Heart left ventricle (tissue), 13 donors: ENCODE measurements around the gene MAPK10.

ENCODE experiments used
- POLR2A ChIP-seq, 2 donors: fragments of 450-650 bp; IDR thresholded peaks; one replicate each; pipeline ENCODE4 v1.6.1; 2017; ENCODE audit warnings: antibody characterized with exemption in 2 of 2, mild to moderate bottlenecking in 2 of 2, moderate library complexity in 2 of 2
- TF ChIP-seq, protein P1 (sequence below), 12 donors: fragments of 200-600 bp; sonication (generic) in 4 of 12; IDR thresholded peaks; one replicate each; pipeline versions ENCODE4 v1.5.0 to v1.8.0; 2018 to 2022; ENCODE audit warnings: antibody characterized with exemption in 12 of 12, mild to moderate bottlenecking in 5 of 12
- donor health status: ischemic (EF 13 %, LVEDD 7.1; RV severe dilation, severe dysfunction).
- donor health status: DM: no; HTN: yes; CAD: no.
- donor health status: DM: no; HTN: no; CAD: no.
- donor health status: ischemic (EF 25% LVEDD 6.9; RV normal size, moderate dysfunction).
- donor health status: ischemic (EF 25% LVEDD 5.7; RV mildly dilated, moderate dysfunction).
- donor health status: ischemic (EF 35%, LVEDD 5.7; RV mildly dilated, moderate dysfunction).
- donor health status: nonischemic (EF 11% LVEDD 7.7; RV severe dilation, severe dysfunction).
- donor health status: DM: yes; HTN: yes; CAD: no.
- donor health status: PGD.
- donor health status: ischemic (EF 29% LVEDD 5.4; RV normal size, mild dysfunction).
- donor health status: nonischemic (EF 23%, LVEDD 6.1; RV moderate dilation, normal function).

DNA sequence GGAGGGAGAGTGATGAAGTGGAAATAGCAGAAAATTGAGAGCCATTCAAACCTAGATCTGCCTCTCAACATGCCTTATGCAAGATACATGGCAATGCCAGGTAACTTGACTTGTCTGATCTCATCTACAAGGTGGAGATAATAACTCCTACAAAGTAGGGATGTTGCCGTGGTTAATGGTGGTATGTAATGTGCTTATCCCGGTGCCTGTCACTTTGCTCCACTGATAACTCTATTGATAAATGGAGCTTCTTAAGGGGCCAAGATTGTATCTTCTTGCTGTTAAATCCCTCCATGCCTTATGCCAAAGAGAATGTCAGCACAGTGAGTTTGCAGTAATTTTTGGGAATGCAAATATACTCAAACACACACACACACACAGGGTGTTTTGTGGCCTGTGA lies 355.8 kb downstream of the MAPK10 start:
- TF ChIP-seq, protein P1, sequence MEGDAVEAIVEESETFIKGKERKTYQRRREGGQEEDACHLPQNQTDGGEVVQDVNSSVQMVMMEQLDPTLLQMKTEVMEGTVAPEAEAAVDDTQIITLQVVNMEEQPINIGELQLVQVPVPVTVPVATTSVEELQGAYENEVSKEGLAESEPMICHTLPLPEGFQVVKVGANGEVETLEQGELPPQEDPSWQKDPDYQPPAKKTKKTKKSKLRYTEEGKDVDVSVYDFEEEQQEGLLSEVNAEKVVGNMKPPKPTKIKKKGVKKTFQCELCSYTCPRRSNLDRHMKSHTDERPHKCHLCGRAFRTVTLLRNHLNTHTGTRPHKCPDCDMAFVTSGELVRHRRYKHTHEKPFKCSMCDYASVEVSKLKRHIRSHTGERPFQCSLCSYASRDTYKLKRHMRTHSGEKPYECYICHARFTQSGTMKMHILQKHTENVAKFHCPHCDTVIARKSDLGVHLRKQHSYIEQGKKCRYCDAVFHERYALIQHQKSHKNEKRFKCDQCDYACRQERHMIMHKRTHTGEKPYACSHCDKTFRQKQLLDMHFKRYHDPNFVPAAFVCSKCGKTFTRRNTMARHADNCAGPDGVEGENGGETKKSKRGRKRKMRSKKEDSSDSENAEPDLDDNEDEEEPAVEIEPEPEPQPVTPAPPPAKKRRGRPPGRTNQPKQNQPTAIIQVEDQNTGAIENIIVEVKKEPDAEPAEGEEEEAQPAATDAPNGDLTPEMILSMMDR (IDR thresholded peaks at IDR 0.05) = no peak
- no peak for TF ChIP-seq POLR2A (IDR thresholded peaks at IDR 0.05)
